ENCODE data around the gene MGLL.

Gene MGLL

DNA sequence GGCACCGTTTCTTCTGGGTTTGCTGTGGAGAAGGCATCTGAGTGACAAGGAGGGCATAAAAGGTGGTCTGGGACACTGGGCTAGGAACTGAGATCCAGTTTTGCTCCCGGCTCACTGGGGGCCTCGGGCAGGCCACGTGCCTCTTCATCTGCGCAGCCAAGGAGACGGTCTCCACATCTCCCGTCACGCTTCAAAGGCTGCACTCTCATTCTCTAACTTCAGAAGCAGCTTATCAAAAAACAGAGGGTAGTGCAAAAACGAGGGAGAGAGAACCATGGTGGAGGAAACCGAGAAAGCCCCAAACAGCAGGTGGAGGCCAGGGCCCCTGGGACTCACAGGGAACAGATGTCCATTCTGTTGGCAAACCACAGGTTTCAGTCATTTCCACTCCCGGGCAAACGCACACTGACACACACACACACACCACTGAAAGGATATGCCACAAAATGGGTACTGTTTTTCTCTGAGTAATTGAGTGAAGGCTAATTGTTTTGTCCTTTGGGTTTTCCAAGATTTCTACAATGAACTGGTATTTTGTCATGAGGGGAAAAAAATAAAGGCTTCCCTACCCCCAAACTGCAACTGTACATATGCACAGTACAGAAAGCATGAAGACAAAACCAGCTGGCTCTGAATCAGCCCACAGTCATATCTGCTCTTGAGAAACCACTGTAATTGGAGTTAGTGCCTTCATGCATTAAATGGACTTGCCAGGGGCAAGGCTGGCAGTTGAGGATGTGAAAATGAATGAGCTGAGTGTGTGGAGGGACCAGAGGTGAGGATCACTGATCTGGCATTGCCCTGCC is 71.9 kb downstream of the MGLL start:
- Histone ChIP-seq H3K27me3 (replicated peaks) (no peaks in the 10 kb centered on the region), H3K27ac (peak overlapping the region; percentile 8), H3K4me3 (ENCODE audit: low read depth, low read length) (no peak overlapping the region), H3K36me3 (replicated peaks) (no peaks in the 10 kb centered on the region)
- peak; percentile 59 for DNase-seq
- TF ChIP-seq, protein P1, sequence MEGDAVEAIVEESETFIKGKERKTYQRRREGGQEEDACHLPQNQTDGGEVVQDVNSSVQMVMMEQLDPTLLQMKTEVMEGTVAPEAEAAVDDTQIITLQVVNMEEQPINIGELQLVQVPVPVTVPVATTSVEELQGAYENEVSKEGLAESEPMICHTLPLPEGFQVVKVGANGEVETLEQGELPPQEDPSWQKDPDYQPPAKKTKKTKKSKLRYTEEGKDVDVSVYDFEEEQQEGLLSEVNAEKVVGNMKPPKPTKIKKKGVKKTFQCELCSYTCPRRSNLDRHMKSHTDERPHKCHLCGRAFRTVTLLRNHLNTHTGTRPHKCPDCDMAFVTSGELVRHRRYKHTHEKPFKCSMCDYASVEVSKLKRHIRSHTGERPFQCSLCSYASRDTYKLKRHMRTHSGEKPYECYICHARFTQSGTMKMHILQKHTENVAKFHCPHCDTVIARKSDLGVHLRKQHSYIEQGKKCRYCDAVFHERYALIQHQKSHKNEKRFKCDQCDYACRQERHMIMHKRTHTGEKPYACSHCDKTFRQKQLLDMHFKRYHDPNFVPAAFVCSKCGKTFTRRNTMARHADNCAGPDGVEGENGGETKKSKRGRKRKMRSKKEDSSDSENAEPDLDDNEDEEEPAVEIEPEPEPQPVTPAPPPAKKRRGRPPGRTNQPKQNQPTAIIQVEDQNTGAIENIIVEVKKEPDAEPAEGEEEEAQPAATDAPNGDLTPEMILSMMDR (IDR thresholded peaks at IDR 0.05; ENCODE audit: low read depth, low read length, missing control alignments), result no peak
- in situ Hi-C loops (cut with HindIII; ENCODE audit: low pct_ligation_motif_present, low sequenced_read_pairs), result no loop called here

DNA sequence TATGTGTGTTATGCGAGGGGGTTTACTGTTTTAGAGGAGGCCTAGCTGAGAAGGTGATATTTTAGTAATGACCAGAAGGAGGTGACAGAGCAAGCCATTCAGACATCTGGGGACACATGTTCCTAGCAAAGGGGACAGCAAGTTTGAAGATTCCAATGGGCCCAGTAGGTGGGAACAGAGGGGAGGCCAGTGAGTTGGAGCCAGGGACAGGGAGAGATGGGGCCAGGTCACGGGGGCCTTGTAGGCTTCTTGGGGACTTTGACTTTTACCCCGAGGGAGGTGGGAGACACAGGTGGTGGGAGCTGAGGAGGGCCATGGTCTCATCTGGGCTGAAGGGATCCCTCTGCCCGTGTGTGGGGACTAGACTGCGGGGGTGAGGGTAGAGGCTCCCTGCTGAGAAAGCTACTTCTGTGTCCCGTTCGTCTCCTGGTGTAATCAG is 72.5 kb downstream of the MGLL start:
- H3K4me3 ChIP-seq (ENCODE audit: low read depth, low read length), result no peak overlapping the region
- TF ChIP-seq, protein P1 (IDR thresholded peaks at IDR 0.05; ENCODE audit: low read depth, low read length, missing control alignments), result peak; percentile 24
- in situ Hi-C loops (cut with HindIII; ENCODE audit: low pct_ligation_motif_present, low sequenced_read_pairs), result no loop called here
- no peaks in the 10 kb centered on the region for H3K27me3 ChIP-seq (replicated peaks)
- no peaks in the 10 kb centered on the region for H3K36me3 ChIP-seq (replicated peaks)
- DNase-seq, result no peak
- H3K27ac ChIP-seq, result no peak overlapping the region

DNA sequence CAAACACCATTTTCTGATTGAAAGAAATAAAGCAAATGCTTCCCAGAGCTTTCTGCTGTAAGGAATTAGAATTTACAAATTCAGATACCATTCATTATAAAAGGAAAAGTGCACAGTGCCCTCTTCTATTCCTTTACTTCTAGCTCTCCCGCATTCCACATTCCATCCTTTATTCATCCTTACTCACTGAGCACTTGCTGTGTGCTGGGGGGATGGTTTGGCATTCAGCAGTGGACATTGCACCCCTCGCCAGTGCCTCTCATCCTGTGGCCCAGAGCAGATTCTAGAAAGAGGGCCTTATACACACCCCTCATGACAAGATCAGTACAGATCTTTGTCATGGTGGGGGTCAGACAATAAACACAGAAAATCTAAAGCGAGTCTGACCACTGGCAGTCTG is 73.0 kb downstream of the MGLL start:
- Histone ChIP-seq H3K27me3 (replicated peaks) (no peaks in the 10 kb centered on the region), H3K4me3 (ENCODE audit: low read depth, low read length) (no peak overlapping the region), H3K27ac (no peak overlapping the region), H3K36me3 (replicated peaks) (no peaks in the 10 kb centered on the region)
- in situ Hi-C loops (cut with HindIII; ENCODE audit: low pct_ligation_motif_present, low sequenced_read_pairs), result no loop called here
- DNase-seq, result no peak
- TF ChIP-seq, protein P1 (IDR thresholded peaks at IDR 0.05; ENCODE audit: low read depth, low read length, missing control alignments), result no peak

DNA sequence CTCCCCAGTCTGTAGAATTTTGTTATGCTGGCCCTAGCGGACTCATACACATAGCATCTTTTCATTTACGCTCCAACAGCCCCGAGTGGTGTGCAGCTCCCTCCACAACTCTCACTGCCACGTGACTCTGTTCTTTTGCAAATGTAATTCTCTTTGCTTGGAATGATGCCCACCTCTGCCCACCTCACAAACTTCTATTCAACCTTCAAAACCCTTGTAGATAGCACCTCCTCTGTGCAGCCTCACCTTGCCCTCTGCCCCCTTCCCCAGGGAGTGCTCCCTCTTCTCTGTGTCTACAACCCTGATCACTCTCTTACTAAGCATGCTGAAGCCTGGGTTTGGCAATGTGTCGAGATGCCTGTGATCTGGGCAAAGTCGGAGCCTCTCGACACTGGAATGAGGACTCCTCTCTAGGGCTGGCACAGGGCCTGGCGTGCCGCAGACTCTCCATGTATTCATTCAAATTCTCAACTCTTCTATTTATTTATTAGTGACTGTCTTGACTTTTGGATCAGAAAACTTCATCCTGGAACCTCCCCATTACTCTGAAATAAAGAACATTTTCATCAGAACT is 73.5 kb downstream of the MGLL start:
- no peak for DNase-seq

DNA sequence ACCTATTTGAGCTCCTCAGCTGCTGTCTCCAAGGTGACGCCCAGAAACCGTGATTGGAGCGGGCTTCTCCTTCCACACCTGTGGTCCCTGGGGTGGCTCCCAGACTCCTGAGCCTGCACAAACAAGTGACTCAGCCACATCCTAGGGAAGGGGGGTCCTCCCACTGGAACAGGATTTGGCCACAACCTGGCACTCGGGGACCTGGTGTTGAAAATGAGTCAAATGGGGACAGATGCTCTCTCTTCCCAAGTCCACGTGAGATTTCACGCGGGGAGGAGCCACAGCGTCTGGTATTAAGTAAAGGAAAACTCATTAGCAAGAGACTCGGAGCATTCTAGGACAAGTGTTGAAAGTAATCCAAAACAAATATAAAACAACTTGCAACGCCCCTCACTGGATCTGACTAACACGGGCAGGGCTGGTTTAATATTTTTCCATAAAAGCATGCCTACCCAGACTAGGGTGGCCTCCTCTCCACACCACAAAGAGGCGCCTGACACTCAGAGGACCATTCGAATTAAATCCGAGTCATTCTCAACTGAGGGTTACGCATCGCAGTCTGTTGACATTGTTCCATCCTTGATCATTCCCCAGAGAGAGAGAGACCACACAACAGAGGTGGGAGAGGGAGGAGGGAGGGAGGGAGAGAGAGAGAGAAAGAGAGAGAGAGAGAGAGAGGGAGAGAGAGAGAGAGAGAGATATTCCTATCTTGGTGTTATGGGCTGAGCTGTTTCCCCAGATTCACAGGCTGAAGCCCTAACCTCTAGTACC is 74.4 kb downstream of the MGLL start:
- in situ Hi-C loops (cut with HindIII; ENCODE audit: low pct_ligation_motif_present, low sequenced_read_pairs), result no loop called here
- DNase-seq, result peak; percentile 81
- TF ChIP-seq, protein P1 (IDR thresholded peaks at IDR 0.05; ENCODE audit: low read depth, low read length, missing control alignments), result peak; percentile 38
- Histone ChIP-seq H3K4me3 (ENCODE audit: low read depth, low read length) (no peak overlapping the region), H3K36me3 (replicated peaks) (no peaks in the 10 kb centered on the region), H3K27ac (peak overlapping the region; percentile 46), H3K27me3 (replicated peaks) (no peaks in the 10 kb centered on the region)

More for the DNA sequence above, 73.5 kb downstream of the MGLL start:
- in situ Hi-C loops (cut with HindIII; ENCODE audit: low pct_ligation_motif_present, low sequenced_read_pairs), result no loop called here
- Histone ChIP-seq H3K27ac (peak overlapping the region; percentile 46), H3K4me3 (ENCODE audit: low read depth, low read length) (no peak overlapping the region), H3K27me3 (replicated peaks) (no peaks in the 10 kb centered on the region), H3K36me3 (replicated peaks) (no peaks in the 10 kb centered on the region)
- TF ChIP-seq, protein P1 (IDR thresholded peaks at IDR 0.05; ENCODE audit: low read depth, low read length, missing control alignments), result no peak
